Motor neuron (in vitro differentiated cells): ENCODE measurements around the gene RGPD6. TPM values are rescaled to one million over a fixed set of nuclear protein-coding genes. Genes with fewer than 3 reads are reported as not detected.
A peak's percentile ranks its signal among the peaks of the same experiment; 100 is the strongest.
"Not testable (repeated sequence)": the region's sequence is repeated elsewhere in the genome, so short reads cannot be mapped to it uniquely, and the experiment has no call there.

Experiments
- ATAC-seq, 8 experiments: fragments of 200-7000 bp; cut with Tn5 transposase; replicated peaks in 6 of 8; 2 replicates each; pipeline ENCODE4 v1.8.0; 2021; ENCODE audit warnings: mild to moderate bottlenecking in 8 of 8, moderate library complexity in 8 of 8
- H3K27ac ChIP-seq, 2 donors: fragments of 250-450 bp; sonication (Bioruptor Pico); 2 replicates each; pipeline ENCODE4 v1.9.0; 2021; ENCODE audit warnings: antibody characterized with exemption in 2 of 2, mild to moderate bottlenecking in 2 of 2, moderate library complexity in 1 of 2
- H3K4me1 ChIP-seq, 2 donors: fragments of 250-450 bp; sonication (Bioruptor Pico); replicated peaks in 1 of 2; 2 replicates each; pipeline ENCODE4 v1.6.1; 2021; ENCODE audit warnings: antibody characterized with exemption in 2 of 2, mild to moderate bottlenecking in 2 of 2, moderate library complexity in 1 of 2
- H3K4me3 ChIP-seq, 5 donors: fragments of 250-450 bp; sonication (Bioruptor Pico); 2 replicates each; pipeline ENCODE4 v1.9.0; 2021; ENCODE audit warnings: antibody characterized with exemption in 5 of 5, mild to moderate bottlenecking in 5 of 5, moderate library complexity in 4 of 5
- WGBS, 10 experiments: fragments of 450-650 bp; shearing (Covaris generic); methylation state at CpG; one replicate each; pipeline ENCODE4 v1.0.0; 2022; 5-methylcytosine and 5-hydroxymethylcytosine counted together
- in situ Hi-C, 9 experiments: fragments of 400-800 bp; cut with MboI; loops; one replicate each; pipeline ENCODE4 v1.15.0; 2021; ENCODE audit warnings: low sequenced_read_pairs in 9 of 9, low pct_unique_long_range_greater_than_20kb in 2 of 9; ENCODE audit not compliant: unreplicated experiment in 9 of 9
- total RNA-seq, 8 experiments: library from RNA; unstranded; fragments of 300-600 nt; gene quantifications; 2 replicates each; pipeline versions ENCODE4 v1.2.3 to v1.2.4, GENCODE V29; 2022

The RGPD6 gene
- total RNA-seq, 8 experiments from 2014 or later = 19.7 to 47.3 (median 27.0) TPM

DNA sequence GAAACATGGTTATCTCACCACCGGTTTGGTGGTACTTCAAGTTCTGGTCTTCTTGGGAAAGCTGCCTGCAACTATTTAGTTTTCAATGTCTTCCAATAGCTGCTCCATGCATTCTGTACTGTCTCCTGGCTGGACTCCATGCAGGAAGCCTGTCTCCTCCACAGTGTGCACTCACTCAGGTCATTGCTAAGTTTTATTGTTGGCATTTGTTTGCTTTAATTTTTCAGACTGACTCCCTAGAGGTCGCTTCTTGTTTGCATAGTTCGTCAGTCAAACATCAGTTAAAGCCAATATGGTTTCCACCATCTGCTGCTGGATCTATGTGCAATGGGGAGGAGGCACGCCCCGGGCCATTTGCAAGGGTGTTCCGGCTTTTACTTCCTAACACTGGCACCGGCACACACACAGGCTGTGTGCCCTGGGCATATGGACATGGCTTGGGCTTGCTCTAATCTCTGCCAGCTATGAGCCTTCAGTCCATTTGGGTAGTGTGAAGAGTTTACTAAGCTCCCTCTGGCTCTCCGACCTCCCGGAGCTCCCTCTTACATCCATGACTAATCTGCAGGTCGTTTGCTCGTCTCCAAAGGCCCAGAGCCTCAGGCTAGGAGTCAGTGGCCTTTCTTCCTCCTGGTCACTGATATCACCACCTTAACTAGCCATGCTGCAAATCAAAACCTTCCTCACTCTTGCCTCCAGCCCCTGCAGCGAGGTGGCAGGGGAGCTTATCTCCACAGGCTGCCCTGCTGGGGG lies 2.4 kb upstream of the RGPD6 start:
- in situ Hi-C loops, H3K4me1 ChIP-seq, H3K27ac ChIP-seq, H3K4me3 ChIP-seq: not testable (repeated sequence)
- WGBS, 10 experiments = no CpG with 5 or more reads among the region's 12 CpGs
- ATAC-seq = peak in 3 of 8 experiments; percentile 48 to 69 (median 67)

DNA sequence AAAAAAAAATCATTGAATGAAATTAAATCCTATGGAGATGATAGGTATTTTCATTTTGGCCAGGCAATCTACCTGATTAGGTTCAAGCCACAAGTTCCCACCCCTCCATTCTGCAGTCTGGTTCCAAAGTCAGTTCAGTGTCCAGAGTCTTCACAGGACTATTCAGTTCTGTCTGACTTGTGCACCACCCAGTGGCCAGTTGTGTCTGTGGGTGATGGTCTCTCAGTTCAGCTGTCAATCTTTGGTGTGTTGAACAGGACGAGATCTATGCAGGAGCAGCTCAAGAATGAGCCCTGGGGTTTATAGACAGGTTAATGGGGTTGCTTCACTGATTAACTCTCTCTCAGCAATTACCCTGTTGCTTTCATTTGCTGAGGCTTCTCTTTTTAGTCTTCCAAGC lies 1.4 kb upstream of the RGPD6 start:
- ATAC-seq = peak in 7 of 8 experiments; percentile 16 to 37 (median 33)
- in situ Hi-C loops, H3K27ac ChIP-seq, H3K4me1 ChIP-seq, H3K4me3 ChIP-seq: not testable (repeated sequence)
- WGBS, 10 experiments = no CpG with 5 or more reads among the region's 1 CpG

DNA sequence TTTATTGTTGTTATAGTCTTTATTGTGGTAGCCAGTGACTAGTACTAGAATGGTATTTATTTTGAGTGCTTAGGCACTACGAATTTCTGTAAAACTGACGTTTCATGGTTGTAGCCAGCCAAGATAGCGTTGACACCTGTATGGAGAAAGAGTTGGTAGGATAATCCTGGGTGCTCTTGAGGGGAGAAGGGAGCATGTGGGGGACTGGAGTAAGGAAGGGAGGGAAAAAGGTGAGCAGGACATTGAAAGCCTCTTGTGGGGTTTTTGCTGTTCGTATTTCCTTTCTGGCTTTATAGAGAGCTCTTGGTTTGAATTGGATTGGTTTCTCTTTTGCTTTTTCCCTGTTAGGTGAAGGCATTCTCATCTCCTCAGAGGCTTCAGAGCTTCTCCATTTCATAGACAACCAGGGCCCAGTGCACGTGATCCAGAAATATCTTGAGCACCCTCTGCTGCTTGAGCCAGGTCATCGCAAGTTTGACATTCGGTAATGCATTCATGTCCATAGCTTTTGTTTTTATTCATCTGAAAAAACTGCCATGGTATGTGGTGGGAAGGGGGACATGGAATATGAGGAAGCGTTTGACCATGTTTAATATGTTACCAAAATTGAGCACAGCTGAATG lies 77.2 kb downstream of the RGPD6 start:
- H3K4me3 ChIP-seq = not testable (repeated sequence)

DNA sequence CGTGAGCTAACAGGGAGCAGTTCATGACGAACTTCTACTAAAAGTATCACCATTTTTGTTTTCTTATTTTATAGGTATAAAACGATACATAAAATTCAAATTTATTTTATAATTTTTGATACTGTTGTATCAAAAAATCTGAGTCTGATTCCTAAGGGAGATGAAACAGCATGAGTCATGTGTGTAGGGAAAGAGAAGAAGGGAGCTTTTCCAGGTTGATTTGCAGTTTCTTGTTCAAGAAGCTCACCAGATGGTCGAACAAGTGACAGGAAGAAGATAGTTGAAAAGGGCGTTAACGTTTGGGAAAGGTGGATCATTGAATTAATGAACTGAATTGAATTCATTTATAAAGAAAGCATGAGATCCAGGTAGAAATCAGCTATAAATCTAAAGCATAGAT lies 81.0 kb downstream of the RGPD6 start:
- H3K27ac ChIP-seq, H3K4me1 ChIP-seq, in situ Hi-C loops, H3K4me3 ChIP-seq: not testable (repeated sequence)
- WGBS, 10 experiments = no CpG with 5 or more reads among the region's 6 CpGs
- ATAC-seq = peak in 1 of 8 experiments; percentile 51

More for the DNA sequence above, 77.2 kb downstream of the RGPD6 start:
- in situ Hi-C loops, H3K27ac ChIP-seq, H3K4me1 ChIP-seq: not testable (repeated sequence)
- ATAC-seq = peak in 3 of 8 experiments; percentile 73 to 91 (median 90)
- no CpG with 5 or more reads among the region's 8 CpGs for WGBS, 10 experiments

DNA sequence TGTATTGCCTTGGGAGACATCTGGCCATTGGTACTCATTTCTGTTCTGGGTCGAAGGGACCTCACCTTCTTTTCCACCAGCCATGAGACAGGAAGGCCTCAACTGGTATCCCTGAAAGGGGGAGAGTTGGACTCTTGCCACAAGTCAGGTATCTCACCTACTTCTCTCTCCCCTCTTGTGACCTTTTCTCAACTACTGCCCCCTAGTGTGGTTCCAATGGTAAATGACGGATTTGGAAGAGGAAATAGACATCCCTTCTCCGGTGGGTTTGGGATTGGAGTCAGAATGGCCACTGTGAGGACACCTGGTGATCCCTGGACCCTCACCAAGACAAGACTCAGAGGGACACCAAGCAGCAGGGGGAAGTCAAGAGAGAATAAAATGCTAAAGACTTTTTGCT lies 82.5 kb downstream of the RGPD6 start:
- WGBS, 10 experiments = no CpG with 5 or more reads among the region's 3 CpGs
- H3K27ac ChIP-seq, H3K4me3 ChIP-seq, in situ Hi-C loops, H3K4me1 ChIP-seq, ATAC-seq: not testable (repeated sequence)

DNA sequence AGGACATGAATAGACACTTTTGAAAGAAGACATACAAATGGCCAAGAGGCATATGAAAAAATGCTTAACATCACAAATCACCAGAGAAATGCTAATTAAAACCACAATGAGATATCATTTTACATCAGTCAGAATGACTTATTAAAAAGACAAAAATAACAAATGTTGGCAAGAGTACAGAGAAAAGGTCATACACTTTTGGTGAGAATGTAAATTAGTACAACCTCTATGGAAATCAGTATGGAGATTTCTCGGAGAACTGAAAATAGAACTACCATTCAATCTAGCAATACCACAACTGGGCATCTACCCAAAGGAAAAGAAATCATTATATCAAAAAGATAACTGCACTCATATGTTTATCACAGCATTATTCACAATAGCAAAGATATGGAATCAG lies 88.0 kb downstream of the RGPD6 start:
- H3K4me1 ChIP-seq, H3K4me3 ChIP-seq, H3K27ac ChIP-seq, in situ Hi-C loops: not testable (repeated sequence)
- ATAC-seq = peak in 3 of 8 experiments; percentile 62 to 91 (median 91)
- WGBS, 10 experiments = no CpG with 5 or more reads among the region's 1 CpG

DNA sequence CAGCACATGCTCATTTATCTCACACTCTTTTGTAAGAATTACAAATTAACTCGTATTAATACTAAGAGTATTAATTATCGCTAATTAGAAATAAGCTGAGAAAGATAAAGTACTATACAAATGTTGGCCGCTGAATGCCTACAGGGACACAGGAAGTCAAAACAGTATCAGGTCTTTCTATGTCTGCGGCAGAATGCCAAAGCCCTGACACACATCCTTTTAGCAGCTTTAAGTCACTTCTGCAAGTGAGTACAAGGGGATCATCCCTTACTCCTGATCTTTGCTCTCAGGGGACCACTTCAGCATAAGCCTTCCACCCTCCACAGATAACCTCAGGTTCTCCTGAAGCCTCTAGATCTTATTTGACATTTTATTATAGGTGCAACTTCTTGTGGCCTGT lies 94.3 kb downstream of the RGPD6 start:
- H3K27ac ChIP-seq, H3K4me3 ChIP-seq, in situ Hi-C loops, H3K4me1 ChIP-seq, ATAC-seq: not testable (repeated sequence)
- no CpG with 5 or more reads among the region's 4 CpGs for WGBS, 10 experiments

DNA sequence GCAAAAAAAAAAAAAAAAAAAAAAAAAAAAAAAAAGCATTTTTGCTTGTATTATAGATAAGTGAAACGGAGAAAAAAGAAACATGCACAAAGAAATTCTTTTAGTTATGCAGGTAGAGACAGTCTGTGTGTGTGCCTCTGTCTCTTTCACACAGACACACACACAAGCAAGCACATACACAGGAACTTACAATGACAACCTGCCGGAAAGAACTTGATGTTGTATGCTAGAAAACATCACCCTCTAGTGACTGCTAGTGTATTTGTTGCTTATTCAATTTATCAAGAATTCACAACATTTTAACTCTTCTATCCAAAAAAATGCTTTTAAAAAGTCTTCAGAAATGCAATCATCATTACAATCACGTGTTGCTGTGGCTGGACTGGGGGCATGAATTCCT lies 95.8 kb downstream of the RGPD6 start:
- WGBS, 10 experiments = no CpG with 5 or more reads among the region's 3 CpGs
- H3K4me3 ChIP-seq, H3K4me1 ChIP-seq, in situ Hi-C loops, H3K27ac ChIP-seq: not testable (repeated sequence)
- ATAC-seq = peak in 4 of 8 experiments; percentile 27 to 75 (median 58)

DNA sequence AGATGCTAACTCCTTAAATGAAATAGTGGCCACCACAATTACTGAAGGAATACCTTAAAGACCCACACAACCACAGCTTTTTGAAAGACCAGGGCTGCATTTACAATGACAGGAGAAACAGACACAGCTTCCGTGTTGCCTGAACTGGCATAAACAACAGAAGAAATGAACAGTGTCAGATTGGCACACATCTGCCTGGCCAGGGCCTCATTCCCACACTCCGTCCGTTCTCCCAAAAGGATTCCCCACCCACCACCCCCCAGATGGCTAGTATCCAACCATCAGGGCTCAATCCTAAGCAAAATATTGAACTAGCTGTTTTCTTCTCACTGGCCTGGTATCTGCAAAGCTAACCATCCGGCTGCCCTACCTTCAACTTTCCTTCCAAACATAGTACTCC lies 96.9 kb downstream of the RGPD6 start:
- H3K4me1 ChIP-seq, H3K27ac ChIP-seq, in situ Hi-C loops, ATAC-seq, H3K4me3 ChIP-seq: not testable (repeated sequence)
- no CpG with 5 or more reads among the region's 4 CpGs for WGBS, 10 experiments

DNA sequence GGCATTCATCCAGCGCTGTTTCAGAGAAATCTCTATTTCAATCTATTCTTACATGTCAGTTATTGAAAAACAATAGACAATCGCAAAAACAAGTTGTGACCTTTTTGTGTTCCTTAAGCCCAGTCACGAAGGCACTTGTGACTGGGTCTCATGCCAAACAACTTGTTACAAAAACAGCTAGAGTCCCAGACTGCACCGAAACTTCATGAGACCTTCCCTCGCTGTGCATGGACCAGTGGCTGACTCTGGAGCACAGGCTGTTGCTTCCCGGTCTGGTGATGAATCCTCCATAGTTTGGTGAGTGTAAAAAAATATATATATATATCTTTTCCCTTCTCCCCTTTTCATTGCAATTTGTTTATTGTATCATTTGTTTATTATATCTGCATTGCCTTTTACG lies 99.7 kb downstream of the RGPD6 start:
- H3K27ac ChIP-seq, H3K4me3 ChIP-seq, in situ Hi-C loops, ATAC-seq, H3K4me1 ChIP-seq: not testable (repeated sequence)
- no CpG with 5 or more reads among the region's 7 CpGs for WGBS, 10 experiments

DNA sequence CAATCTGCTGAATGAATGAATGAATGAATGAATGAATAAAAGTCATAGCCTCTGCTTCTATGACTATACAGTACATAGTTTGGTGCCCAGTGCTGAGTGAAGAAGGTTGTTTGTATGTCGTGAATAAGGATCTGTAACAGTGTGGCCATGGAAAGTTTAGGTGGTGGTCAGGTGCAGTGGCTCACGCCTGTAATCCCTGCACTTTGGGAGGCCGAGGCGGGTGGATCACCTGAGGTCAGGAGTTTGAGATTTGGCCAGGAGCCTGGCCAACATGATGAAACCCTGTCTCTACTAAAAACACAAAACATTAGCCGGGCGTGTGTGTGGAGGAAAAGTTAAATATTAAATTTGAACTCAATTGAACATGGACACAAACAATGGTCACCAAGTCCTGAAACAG lies 100.1 kb downstream of the RGPD6 start:
- no CpG with 5 or more reads among the region's 6 CpGs for WGBS, 10 experiments
- H3K4me1 ChIP-seq, H3K27ac ChIP-seq, H3K4me3 ChIP-seq, ATAC-seq, in situ Hi-C loops: not testable (repeated sequence)

DNA sequence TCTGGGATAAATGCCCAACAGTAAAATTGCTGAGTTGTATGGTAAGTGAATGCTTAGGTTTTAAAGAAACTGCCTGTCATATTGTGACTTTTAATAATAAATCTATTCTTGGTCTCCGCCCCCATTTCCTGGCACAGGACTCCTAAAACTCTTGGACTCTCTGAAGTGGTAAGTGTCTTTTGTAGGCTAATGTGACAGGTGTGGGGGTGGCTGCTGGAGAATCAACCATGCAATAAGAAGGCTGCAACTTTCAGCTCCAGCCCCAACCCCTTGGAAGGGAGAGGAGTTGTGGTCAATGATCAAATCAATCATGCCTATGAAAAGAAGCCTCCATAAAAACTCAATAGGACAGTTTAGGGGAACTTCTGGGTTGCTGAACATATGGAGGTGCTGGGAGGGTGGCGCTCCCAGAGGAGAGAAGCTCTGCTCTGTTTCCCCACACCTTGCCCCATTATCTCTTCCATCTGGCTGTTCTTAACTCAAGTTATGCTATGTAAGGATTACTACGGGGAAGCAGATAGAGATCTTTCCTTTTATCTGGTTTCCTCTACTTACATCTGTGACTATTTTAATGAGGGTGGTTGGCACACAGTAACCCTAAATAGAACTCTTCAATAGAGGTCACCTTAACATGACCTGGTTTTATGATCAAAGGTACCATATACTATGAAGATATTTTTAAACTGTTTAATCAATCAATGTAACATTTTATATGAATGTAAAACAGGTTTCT lies 101.2 kb downstream of the RGPD6 start:
- H3K27ac ChIP-seq, ATAC-seq, in situ Hi-C loops, H3K4me1 ChIP-seq, H3K4me3 ChIP-seq: not testable (repeated sequence)
- WGBS, 10 experiments = no CpG with 5 or more reads among the region's 3 CpGs

DNA sequence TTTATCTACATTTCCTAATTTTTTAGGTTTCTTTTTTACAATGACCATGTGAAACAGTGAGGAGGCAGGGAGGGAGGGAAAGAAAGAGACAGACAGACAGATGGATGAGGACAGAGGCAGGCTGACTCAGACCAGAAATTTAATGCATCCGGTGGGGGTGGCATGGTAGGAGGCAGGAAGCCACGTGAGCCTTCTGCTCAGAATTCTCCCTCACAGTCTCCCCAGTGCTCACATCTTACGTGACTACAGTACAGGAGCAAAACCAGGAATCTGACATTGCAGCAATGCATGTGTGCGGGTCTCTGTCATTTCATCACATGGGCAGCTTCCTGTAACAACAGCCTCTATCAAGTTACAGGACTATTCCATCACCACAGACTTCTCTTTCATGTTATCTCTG lies 102.1 kb downstream of the RGPD6 start:
- H3K4me1 ChIP-seq, H3K27ac ChIP-seq, in situ Hi-C loops, H3K4me3 ChIP-seq: not testable (repeated sequence)
- ATAC-seq = peak; percentile 32 to 92 (median 64)
- WGBS, 10 experiments = no CpG with 5 or more reads among the region's 4 CpGs
